Thoracic aorta (tissue), 2 donors: ENCODE measurements around the gene FAM110D. TPM values are rescaled to one million over a fixed set of nuclear protein-coding genes. Genes with fewer than 3 reads are reported as not detected.

Experiments
- ATAC-seq: fragments of 150-250 bp; one replicate; pipeline ENCODE4 v1.8.0; 2017; ENCODE audit warnings: low read depth; ENCODE audit not compliant: insufficient number of reproducible peaks, low FRiP score
- DNase-seq: peaks from one replicate; pipeline ENCODE4 v3.0.0-alpha.2; 2020; ENCODE audit warnings: low spot score
- H3K27ac ChIP-seq, 2 donors: fragments of 200-600 bp; sonication (generic); 1 replicate in 1 of 2; 2 replicates in 1 of 2; pipeline ENCODE4 v1.5.1; 2016; ENCODE audit warnings: mild to moderate bottlenecking in 2 of 2, moderate library complexity in 2 of 2
- H3K27me3 ChIP-seq: fragments of 200-600 bp; sonication (generic); replicated peaks from 2 replicates; pipeline ENCODE4 v1.6.0; 2016; ENCODE audit warnings: mild to moderate bottlenecking; ENCODE audit not compliant: insufficient read depth
- H3K36me3 ChIP-seq: fragments of 200-600 bp; sonication (generic); one replicate; pipeline ENCODE4 v1.5.1; 2016
- H3K4me1 ChIP-seq, 2 donors: fragments of 200-600 bp; sonication (generic); 1 replicate in 1 of 2; 2 replicates in 1 of 2; pipeline versions ENCODE4 v1.5.1 to v1.6.0; 2016; ENCODE audit warnings: low read depth in 2 of 2, mild to moderate bottlenecking in 1 of 2; ENCODE audit not compliant: control insufficient read depth in 1 of 2
- H3K4me3 ChIP-seq: fragments of 200-600 bp; sonication (generic); 2 replicates; pipeline ENCODE4 v1.5.1; 2016; ENCODE audit warnings: mild to moderate bottlenecking
- H3K9me3 ChIP-seq: fragments of 200-600 bp; sonication (generic); 2 replicates; pipeline ENCODE4 v1.5.1; 2016
- total RNA-seq, 2 donors: library from RNA; depleted of rRNA; stranded (reverse); fragments of >200 nt; gene quantifications; one replicate each; pipeline versions ENCODE4 v1.1.0 to v1.2.3, GENCODE V29; 2016
- TF ChIP-seq, protein P1 (sequence below): fragments of 200-600 bp; sonication (generic); IDR thresholded peaks from one replicate; pipeline ENCODE4 v1.5.1; 2019; ENCODE audit warnings: antibody characterized with exemption

FAM110D gene
- total RNA-seq, 2 donors from 2014 or later = 9.9 to 10.6 TPM

DNA sequence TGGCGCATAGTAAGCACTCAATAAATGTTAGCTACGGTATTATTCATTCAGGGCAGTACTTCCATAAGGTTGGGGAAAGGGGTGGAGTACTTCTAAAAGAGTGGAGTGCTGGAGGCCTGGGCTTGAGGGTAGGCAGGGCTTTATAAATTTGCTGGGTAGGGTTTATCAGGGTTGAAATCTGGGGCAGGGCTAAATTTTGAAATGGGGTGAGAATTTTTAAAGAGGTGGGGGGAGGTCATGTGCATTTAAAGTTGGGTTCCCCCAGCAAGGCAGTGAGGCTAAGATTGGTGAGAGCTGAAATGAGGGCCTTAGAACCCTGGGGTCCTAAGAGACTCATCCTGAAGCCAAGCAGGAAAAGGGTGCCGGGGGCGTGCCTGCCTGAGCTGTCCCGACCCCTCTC, 41.5 kb downstream of the FAM110D start:
- TF ChIP-seq, protein P1, sequence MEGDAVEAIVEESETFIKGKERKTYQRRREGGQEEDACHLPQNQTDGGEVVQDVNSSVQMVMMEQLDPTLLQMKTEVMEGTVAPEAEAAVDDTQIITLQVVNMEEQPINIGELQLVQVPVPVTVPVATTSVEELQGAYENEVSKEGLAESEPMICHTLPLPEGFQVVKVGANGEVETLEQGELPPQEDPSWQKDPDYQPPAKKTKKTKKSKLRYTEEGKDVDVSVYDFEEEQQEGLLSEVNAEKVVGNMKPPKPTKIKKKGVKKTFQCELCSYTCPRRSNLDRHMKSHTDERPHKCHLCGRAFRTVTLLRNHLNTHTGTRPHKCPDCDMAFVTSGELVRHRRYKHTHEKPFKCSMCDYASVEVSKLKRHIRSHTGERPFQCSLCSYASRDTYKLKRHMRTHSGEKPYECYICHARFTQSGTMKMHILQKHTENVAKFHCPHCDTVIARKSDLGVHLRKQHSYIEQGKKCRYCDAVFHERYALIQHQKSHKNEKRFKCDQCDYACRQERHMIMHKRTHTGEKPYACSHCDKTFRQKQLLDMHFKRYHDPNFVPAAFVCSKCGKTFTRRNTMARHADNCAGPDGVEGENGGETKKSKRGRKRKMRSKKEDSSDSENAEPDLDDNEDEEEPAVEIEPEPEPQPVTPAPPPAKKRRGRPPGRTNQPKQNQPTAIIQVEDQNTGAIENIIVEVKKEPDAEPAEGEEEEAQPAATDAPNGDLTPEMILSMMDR = no peak
- Histone ChIP-seq H3K4me3 (no peak overlapping the region), H3K27ac (no peak overlapping the region), H3K27me3 (no peaks in the 10 kb centered on the region), H3K4me1 (no peaks in the 10 kb centered on the region), H3K36me3 (no peaks in the 10 kb centered on the region), H3K9me3 (no peaks in the 10 kb centered on the region)
- DNase-seq (no peak), ATAC-seq (no peak)

- no peaks in the 10 kb centered on the region for H3K4me1 ChIP-seq
- H3K9me3 ChIP-seq = no peaks in the 10 kb centered on the region
- TF ChIP-seq, protein P1 = no peak
- H3K36me3 ChIP-seq = no peaks in the 10 kb centered on the region
- no peak overlapping the region for H3K27ac ChIP-seq
- H3K27me3 ChIP-seq = no peaks in the 10 kb centered on the region
- H3K4me3 ChIP-seq = no peak overlapping the region
- ATAC-seq (no peak), DNase-seq (no peak)
These were observed 44.9 kb downstream of the FAM110D start for GRCh38 chr1:26203642-26204318.

GRCh38 chr1:26210147-26210870, 51.4 kb downstream of the FAM110D start:
- no peaks in the 10 kb centered on the region for H3K4me1 ChIP-seq
- H3K27me3 ChIP-seq = no peaks in the 10 kb centered on the region
- DNase-seq (no peak), ATAC-seq (no peak)
- TF ChIP-seq, protein P1 = no peak
- no peak overlapping the region for H3K4me3 ChIP-seq
- no peaks in the 10 kb centered on the region for H3K9me3 ChIP-seq
- no peak overlapping the region for H3K27ac ChIP-seq
- no peaks in the 10 kb centered on the region for H3K36me3 ChIP-seq

DNA sequence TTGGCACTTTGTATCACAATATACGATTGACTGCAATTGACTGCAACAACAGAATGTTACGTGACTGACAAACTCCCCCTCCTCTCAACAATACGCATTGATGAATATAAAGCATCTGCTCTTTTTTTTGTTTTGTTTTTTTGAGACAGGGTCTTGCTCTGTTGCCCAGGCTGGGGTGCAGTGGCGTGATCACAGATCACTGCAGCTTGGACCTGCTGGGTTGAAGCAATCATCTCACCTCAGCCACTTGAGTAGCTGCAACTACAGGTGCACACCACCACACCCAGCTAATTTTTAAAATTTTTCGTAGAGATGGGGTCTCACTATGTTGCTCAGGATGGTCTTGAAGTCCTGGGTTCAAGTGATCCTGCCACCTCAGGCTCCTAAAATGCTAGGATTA, 53.8 kb downstream of the FAM110D start:
- Histone ChIP-seq H3K9me3 (no peaks in the 10 kb centered on the region), H3K4me1 (no peaks in the 10 kb centered on the region), H3K27ac (no peak overlapping the region), H3K27me3 (no peaks in the 10 kb centered on the region), H3K4me3 (no peak overlapping the region), H3K36me3 (no peaks in the 10 kb centered on the region)
- DNase-seq (no peak), ATAC-seq (no peak)
- TF ChIP-seq, protein P1 = no peak

GRCh38 chr1:26213335-26213905, 54.5 kb downstream of the FAM110D start:
- no peaks in the 10 kb centered on the region for H3K36me3 ChIP-seq
- H3K4me1 ChIP-seq = no peaks in the 10 kb centered on the region
- ATAC-seq = no peak
- no peak overlapping the region for H3K4me3 ChIP-seq
- DNase-seq = no peak
- H3K27me3 ChIP-seq = no peaks in the 10 kb centered on the region
- no peaks in the 10 kb centered on the region for H3K9me3 ChIP-seq
- H3K27ac ChIP-seq = no peak overlapping the region
- TF ChIP-seq, protein P1 = no peak
